Ovary (tissue), 3 donors: Measurements from ENCODE around the gene SURF4.

Experiments
- CTCF ChIP-seq, 3 donors: fragments of 450-650 bp in 2 of 3; fragments of 200-600 bp in 1 of 3; IDR thresholded peaks; one replicate each; pipeline versions ENCODE4 v1.5.1 to v1.8.0; 2016 to 2022; ENCODE audit warnings: antibody characterized with exemption in 3 of 3, mild to moderate bottlenecking in 1 of 3
- POLR2A ChIP-seq: fragments of 450-650 bp; IDR thresholded peaks from one replicate; pipeline ENCODE4 v1.6.1; 2017; ENCODE audit warnings: antibody characterized with exemption, mild to moderate bottlenecking, moderate library complexity
- donor health status: DM: no; HTN: no; CAD: no.

GRCh38 chr9:133374612-133375115 lies 1.2 kb downstream of the SURF4 start:
- TF ChIP-seq CTCF (IDR thresholded peaks at IDR 0.05) (no peak), POLR2A (no peak)
